Loucy (cell line): ENCODE results near the gene OGN.

Source experiments
- H2AFZ ChIP-seq: fragments of 200-600 bp; sonication (generic); 2 replicates; pipeline ENCODE4 v1.6.0; 2016; ENCODE audit warnings: antibody characterized with exemption, mild to moderate bottlenecking, low read length, moderate library complexity
- H3F3A ChIP-seq: fragments of 200-600 bp; 2 replicates; pipeline ENCODE4 v1.6.0; 2016; ENCODE audit warnings: antibody characterized with exemption, low read depth, mild to moderate bottlenecking
- H3K27me3 ChIP-seq: fragments of 200-600 bp; sonication (generic); 2 replicates; pipeline ENCODE4 v1.6.1; 2014; ENCODE audit warnings: low read length, mild to moderate bottlenecking; ENCODE audit not compliant: insufficient read depth, poor library complexity, severe bottlenecking
- H3K36me3 ChIP-seq: fragments of 200-600 bp; sonication (generic); 2 replicates; pipeline ENCODE4 v1.6.1; 2016; ENCODE audit warnings: low read length; ENCODE audit not compliant: insufficient read depth
- H3K4me1 ChIP-seq: fragments of 200-600 bp; sonication (generic); 2 replicates; pipeline ENCODE4 v1.5.1; 2014; ENCODE audit warnings: low read length, mild to moderate bottlenecking; ENCODE audit not compliant: insufficient read depth, poor library complexity, severe bottlenecking
- H3K4me2 ChIP-seq: fragments of 200-600 bp; sonication (generic); 2 replicates; pipeline ENCODE4 v1.6.0; 2014; ENCODE audit warnings: antibody characterized with exemption, low read length, low read depth, mild to moderate bottlenecking; ENCODE audit not compliant: poor library complexity, severe bottlenecking
- H3K4me3 ChIP-seq: fragments of 200-600 bp; sonication (generic); 2 replicates; pipeline ENCODE4 v1.5.1; 2014; ENCODE audit warnings: low read length, mild to moderate bottlenecking, mixed read lengths; ENCODE audit not compliant: poor library complexity, severe bottlenecking
- H3K79me2 ChIP-seq: fragments of 200-600 bp; sonication (generic); 2 replicates; pipeline ENCODE4 v1.6.1; 2014; ENCODE audit warnings: low read length; ENCODE audit not compliant: insufficient read depth
- H3K9ac ChIP-seq: fragments of 200-600 bp; sonication (generic); 2 replicates; pipeline ENCODE4 v1.6.0; 2014; ENCODE audit warnings: mild to moderate bottlenecking, low read depth, low read length, moderate library complexity; ENCODE audit not compliant: poor library complexity, severe bottlenecking
- H3K9me2 ChIP-seq: fragments of 200-600 bp; sonication (generic); replicated peaks from 2 replicates; pipeline ENCODE4 v1.6.1; 2016; ENCODE audit warnings: low read depth, low read length, mixed read lengths
- H3K9me3 ChIP-seq: fragments of 200-600 bp; sonication (generic); 2 replicates; pipeline ENCODE4 v1.6.1; 2014; ENCODE audit warnings: mild to moderate bottlenecking, antibody characterized with exemption, low read length, low read depth; ENCODE audit not compliant: insufficient read depth
- H4K20me1 ChIP-seq: fragments of 200-600 bp; sonication (generic); 2 replicates; pipeline ENCODE4 v1.6.0; 2014; ENCODE audit warnings: antibody characterized with exemption, low read length, mild to moderate bottlenecking; ENCODE audit not compliant: insufficient read depth, poor library complexity, severe bottlenecking
- CTCF ChIP-seq: fragments of 200-600 bp; sonication (generic); conservative IDR thresholded peaks from 2 replicates; pipeline ENCODE4 v1.5.1; 2014; ENCODE audit warnings: mild to moderate bottlenecking, antibody characterized with exemption, low read length
- EZH2phosphoT487 ChIP-seq: fragments of 200-600 bp; IDR thresholded peaks from 2 replicates; pipeline ENCODE4 v1.6.1; 2018; ENCODE audit warnings: antibody characterized with exemption, mild to moderate bottlenecking, moderate library complexity, borderline replicate concordance

The OGN gene

GRCh38 chr9:92385477-92385876 is 18.9 kb downstream of the OGN start:
- no peak overlapping the region for H2AFZ ChIP-seq
- peaks cover 27% of the 10 kb centered on the region for H3K36me3 ChIP-seq
- H3K79me2 ChIP-seq: peaks cover 25% of the 10 kb centered on the region
- H3K9me3 ChIP-seq: no peaks in the 10 kb centered on the region
- TF ChIP-seq CTCF (no peak), EZH2phosphoT487 (no peak)
- no peaks in the 10 kb centered on the region for H3K9me2 ChIP-seq
- no peak overlapping the region for H3K4me2 ChIP-seq
- H3K27me3 ChIP-seq: no peaks in the 10 kb centered on the region
- no peak overlapping the region for H3K9ac ChIP-seq
- H4K20me1 ChIP-seq: no peaks in the 10 kb centered on the region
- peaks cover 13% of the 10 kb centered on the region for H3K4me1 ChIP-seq
- no peak overlapping the region for H3K4me3 ChIP-seq
- no peaks in the 10 kb centered on the region for H3F3A ChIP-seq

- Histone ChIP-seq H3K4me2 (no peak overlapping the region), H3K27me3 (no peaks in the 10 kb centered on the region), H3K9me3 (no peaks in the 10 kb centered on the region), H3F3A (no peaks in the 10 kb centered on the region), H3K4me3 (no peak overlapping the region), H3K4me1 (peaks cover 18% of the 10 kb centered on the region), H3K9me2 (no peaks in the 10 kb centered on the region), H4K20me1 (no peaks in the 10 kb centered on the region), H3K9ac (no peak overlapping the region), H3K36me3 (peaks cover 23% of the 10 kb centered on the region), H3K79me2 (peaks cover 25% of the 10 kb centered on the region), H2AFZ (no peak overlapping the region)
- TF ChIP-seq EZH2phosphoT487 (no peak), CTCF (no peak)
These were observed 19.4 kb downstream of the OGN start for GRCh38 chr9:92385001-92385400.

DNA sequence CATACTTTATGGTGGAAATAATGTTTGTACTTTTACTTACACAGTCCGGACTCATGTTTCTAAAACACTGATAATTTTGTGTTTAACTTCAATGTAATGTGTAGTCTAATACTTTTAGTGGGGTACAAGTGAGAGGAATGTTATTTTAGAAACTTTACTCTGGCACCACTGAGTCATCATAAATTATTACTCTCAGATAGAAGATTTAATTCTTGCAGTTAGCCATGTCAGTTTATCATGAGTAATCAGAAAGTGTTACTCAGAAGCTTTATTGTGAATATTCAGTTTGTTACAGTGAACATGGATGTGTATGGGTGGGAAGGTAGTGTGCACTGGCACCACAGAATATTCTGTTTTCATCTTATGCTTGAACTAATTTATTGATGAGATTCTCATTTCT is 20.0 kb downstream of the OGN start:
- Histone ChIP-seq H3K9me2 (no peaks in the 10 kb centered on the region), H3F3A (no peaks in the 10 kb centered on the region), H3K9me3 (no peaks in the 10 kb centered on the region), H3K4me1 (peaks cover 24% of the 10 kb centered on the region), H3K4me3 (no peak overlapping the region), H3K79me2 (peaks cover 25% of the 10 kb centered on the region), H3K4me2 (no peak overlapping the region), H2AFZ (no peak overlapping the region), H3K9ac (no peak overlapping the region), H3K27me3 (no peaks in the 10 kb centered on the region), H3K36me3 (peaks cover 23% of the 10 kb centered on the region), H4K20me1 (no peaks in the 10 kb centered on the region)
- TF ChIP-seq CTCF (no peak), EZH2phosphoT487 (no peak)
